Measurements from ENCODE around the gene URGCP.

URGCP gene

DNA sequence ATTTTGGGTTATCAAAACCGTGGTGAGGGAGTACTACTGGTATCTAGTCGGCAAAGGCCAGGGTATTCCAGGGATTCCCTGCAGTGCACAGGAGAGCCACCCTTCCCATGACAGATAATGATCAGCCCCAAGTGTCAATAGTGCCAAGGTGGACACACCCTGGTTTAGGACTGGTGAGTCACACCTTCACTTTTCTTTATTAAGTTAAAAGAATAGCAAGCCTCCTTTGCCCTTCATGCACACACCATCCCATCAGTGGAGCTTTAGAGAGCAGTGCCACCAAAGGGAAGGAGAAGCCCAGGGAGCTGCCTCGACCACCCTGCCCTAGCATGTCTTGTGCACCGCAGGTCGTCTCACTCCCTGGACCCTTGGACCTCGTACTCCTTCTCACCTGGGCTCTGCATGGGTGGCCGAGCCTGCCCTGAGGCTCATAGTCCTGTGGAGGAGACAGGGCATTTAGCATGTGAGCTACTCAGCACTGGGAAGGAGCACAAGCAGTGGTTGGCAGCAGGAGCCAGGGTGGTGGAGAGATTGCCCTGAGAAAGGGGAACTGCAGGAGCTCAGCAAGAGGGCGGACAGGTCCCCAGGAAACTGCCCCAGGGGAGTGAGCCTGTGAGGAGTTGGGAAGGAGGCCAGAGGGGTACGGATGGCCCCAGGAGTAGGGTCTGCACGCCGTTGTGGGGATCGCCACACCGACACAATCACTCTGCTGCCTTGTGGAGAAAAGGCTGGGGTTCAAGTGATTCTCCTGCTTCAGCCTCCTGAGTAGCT, 37.2 kb upstream of the URGCP start:
- H3K9me3 ChIP-seq (ENCODE audit: insufficient read depth, low read length, severe bottlenecking) = no peaks in the 10 kb centered on the region
- H2AFZ ChIP-seq (ENCODE audit: low read depth, low read length) = no peak overlapping the region
- ATAC-seq (ENCODE audit: insufficient read depth, low read depth) (no peak; the same call in 2 of the 3 replicates), DNase-seq (no peak)
- H3K36me3 ChIP-seq (ENCODE audit: insufficient read depth, low read length) = no peaks in the 10 kb centered on the region
- no peak overlapping the region for H3K27ac ChIP-seq (ENCODE audit: low read length)
- H3K9ac ChIP-seq (ENCODE audit: low read depth, low read length) = no peak overlapping the region
- TF ChIP-seq, protein P1, sequence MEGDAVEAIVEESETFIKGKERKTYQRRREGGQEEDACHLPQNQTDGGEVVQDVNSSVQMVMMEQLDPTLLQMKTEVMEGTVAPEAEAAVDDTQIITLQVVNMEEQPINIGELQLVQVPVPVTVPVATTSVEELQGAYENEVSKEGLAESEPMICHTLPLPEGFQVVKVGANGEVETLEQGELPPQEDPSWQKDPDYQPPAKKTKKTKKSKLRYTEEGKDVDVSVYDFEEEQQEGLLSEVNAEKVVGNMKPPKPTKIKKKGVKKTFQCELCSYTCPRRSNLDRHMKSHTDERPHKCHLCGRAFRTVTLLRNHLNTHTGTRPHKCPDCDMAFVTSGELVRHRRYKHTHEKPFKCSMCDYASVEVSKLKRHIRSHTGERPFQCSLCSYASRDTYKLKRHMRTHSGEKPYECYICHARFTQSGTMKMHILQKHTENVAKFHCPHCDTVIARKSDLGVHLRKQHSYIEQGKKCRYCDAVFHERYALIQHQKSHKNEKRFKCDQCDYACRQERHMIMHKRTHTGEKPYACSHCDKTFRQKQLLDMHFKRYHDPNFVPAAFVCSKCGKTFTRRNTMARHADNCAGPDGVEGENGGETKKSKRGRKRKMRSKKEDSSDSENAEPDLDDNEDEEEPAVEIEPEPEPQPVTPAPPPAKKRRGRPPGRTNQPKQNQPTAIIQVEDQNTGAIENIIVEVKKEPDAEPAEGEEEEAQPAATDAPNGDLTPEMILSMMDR (IDR thresholded peaks at IDR 0.05; ENCODE audit: borderline replicate concordance, extremely low read depth, low read length, poor library complexity, severe bottlenecking) = no peak
- no peak for TF ChIP-seq EZH2 (IDR thresholded peaks at IDR 0.05; ENCODE audit: borderline replicate concordance, low read depth, low read length, severe bottlenecking)
- H3K4me3 ChIP-seq (ENCODE audit: low read depth in 1 of 2, low read length in 2 of 2) = no peak overlapping the region
- H3K4me2 ChIP-seq (ENCODE audit: insufficient read depth, low read length) = no peak overlapping the region
- no peaks in the 10 kb centered on the region for H3K79me2 ChIP-seq (ENCODE audit: insufficient read depth, low read length)
- no peaks in the 10 kb centered on the region for H3K4me1 ChIP-seq (ENCODE audit: insufficient read depth, low read length)
- H3K27me3 ChIP-seq (ENCODE audit: insufficient read depth, low read length, poor library complexity) = no peaks in the 10 kb centered on the region
- no peaks in the 10 kb centered on the region for H4K20me1 ChIP-seq (ENCODE audit: insufficient read depth, low read length)

DNA sequence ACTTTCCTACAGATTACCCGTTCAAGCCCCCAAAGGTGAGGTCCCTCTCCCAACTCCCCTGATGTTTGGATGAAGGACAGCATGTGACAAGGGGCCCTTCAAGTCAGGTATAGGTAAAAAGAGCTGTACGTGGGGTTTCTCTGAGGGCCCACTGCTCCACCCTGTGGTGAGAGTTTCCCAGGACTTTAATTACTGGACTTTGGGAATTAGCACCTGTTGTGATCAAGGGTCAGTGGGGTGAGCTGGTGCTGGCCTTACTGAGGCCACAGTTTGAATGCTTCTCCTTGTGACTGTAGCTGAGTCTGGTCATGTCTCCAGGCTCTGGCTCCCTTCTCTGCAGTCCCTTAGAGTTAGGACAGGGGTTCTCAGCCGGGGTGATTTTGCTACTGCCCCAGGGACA, 36.6 kb upstream of the URGCP start:
- DNase-seq (no peak), ATAC-seq (ENCODE audit: insufficient read depth, low read depth) (no peak)
- Histone ChIP-seq H3K36me3 (ENCODE audit: insufficient read depth, low read length) (no peaks in the 10 kb centered on the region), H3K4me2 (ENCODE audit: insufficient read depth, low read length) (no peak overlapping the region), H3K27ac (ENCODE audit: low read length) (no peak overlapping the region), H4K20me1 (ENCODE audit: insufficient read depth, low read length) (no peaks in the 10 kb centered on the region), H3K4me1 (ENCODE audit: insufficient read depth, low read length) (no peaks in the 10 kb centered on the region), H3K9me3 (ENCODE audit: insufficient read depth, low read length, severe bottlenecking) (no peaks in the 10 kb centered on the region), H3K27me3 (ENCODE audit: insufficient read depth, low read length, poor library complexity) (no peaks in the 10 kb centered on the region), H2AFZ (ENCODE audit: low read depth, low read length) (no peak overlapping the region), H3K79me2 (ENCODE audit: insufficient read depth, low read length) (no peaks in the 10 kb centered on the region), H3K9ac (ENCODE audit: low read depth, low read length) (no peak overlapping the region), H3K4me3 (ENCODE audit: low read depth in 1 of 2, low read length in 2 of 2) (no peak overlapping the region)
- TF ChIP-seq, protein P1 (IDR thresholded peaks at IDR 0.05; ENCODE audit: borderline replicate concordance, extremely low read depth, low read length, poor library complexity, severe bottlenecking) = no peak
- TF ChIP-seq EZH2 (IDR thresholded peaks at IDR 0.05; ENCODE audit: borderline replicate concordance, low read depth, low read length, severe bottlenecking) = no peak

- Histone ChIP-seq H3K27me3 (ENCODE audit: insufficient read depth, low read length, poor library complexity) (no peaks in the 10 kb centered on the region), H2AFZ (ENCODE audit: low read depth, low read length) (no peak overlapping the region), H3K9me3 (ENCODE audit: insufficient read depth, low read length, severe bottlenecking) (no peaks in the 10 kb centered on the region), H4K20me1 (ENCODE audit: insufficient read depth, low read length) (no peaks in the 10 kb centered on the region), H3K36me3 (ENCODE audit: insufficient read depth, low read length) (no peaks in the 10 kb centered on the region), H3K4me2 (ENCODE audit: insufficient read depth, low read length) (no peak overlapping the region), H3K79me2 (ENCODE audit: insufficient read depth, low read length) (no peaks in the 10 kb centered on the region), H3K4me1 (ENCODE audit: insufficient read depth, low read length) (no peaks in the 10 kb centered on the region), H3K4me3 (ENCODE audit: low read depth in 1 of 2, low read length in 2 of 2) (no peak overlapping the region), H3K27ac (ENCODE audit: low read length) (no peak overlapping the region), H3K9ac (ENCODE audit: low read depth, low read length) (no peak overlapping the region)
- ATAC-seq (ENCODE audit: insufficient read depth, low read depth) (no peak), DNase-seq (no peak)
- TF ChIP-seq, protein P1 (IDR thresholded peaks at IDR 0.05; ENCODE audit: borderline replicate concordance, extremely low read depth, low read length, poor library complexity, severe bottlenecking) = no peak
- no peak for TF ChIP-seq EZH2 (IDR thresholded peaks at IDR 0.05; ENCODE audit: borderline replicate concordance, low read depth, low read length, severe bottlenecking)
Observed at GRCh38 chr7:43942250-43942649, 35.9 kb upstream of the URGCP start.
